GM12878 (cell line): Measurements from ENCODE around the gene PTCD2. TPM values are rescaled to one million over a fixed set of nuclear protein-coding genes. Genes with fewer than 3 reads are reported as not detected.

Experiments used
- ATAC-seq: fragments of 200-7000 bp; cut with Tn5 transposase; 3 replicates; pipeline ENCODE4 v1.9.1; 2020; ENCODE audit warnings: mild to moderate bottlenecking, moderate library complexity
- BruUV-seq: library from RNA; stranded (reverse); fragments of 400-500 nt; replicated peaks from 2 replicates; lab custom pipeline; 2021; lab: Mats Ljungman, UMichigan
- CTCF ChIA-PET: fragments of 300-600 bp; sonication (Branson Sonifier 250); formaldehyde crosslinking; extraction: SDS; loops from one replicate; lab custom pipeline; 2021; ENCODE audit warnings: inconsistent platforms; lab: Yijun Ruan, JAX
- POLR2A ChIA-PET: fragments of 350-600 bp; formaldehyde crosslinking; extraction: SDS; loops from one replicate; lab custom pipeline; 2021; ENCODE audit warnings: inconsistent platforms; lab: Charles Lee
- RAD21 ChIA-PET: fragments of 300-600 bp; sonication (Branson Sonifier 250); formaldehyde crosslinking; loops from one replicate; lab custom pipeline; 2023; ENCODE audit warnings: antibody characterized with exemption; ENCODE audit not compliant: unreplicated experiment; lab: Charles Lee
- SMC1A ChIA-PET: fragments of 300-600 bp; sonication (Branson Sonifier 250); formaldehyde crosslinking; loops from one replicate; lab custom pipeline; 2023; ENCODE audit not compliant: unreplicated experiment, uncharacterized antibody; lab: Charles Lee
- DNase-seq: peaks from one replicate; pipeline ENCODE4 v3.0.0-alpha.2; 2011; ENCODE audit warnings: low read depth, low spot score
- FAIRE-seq: peaks from 3 replicates; lab custom pipeline; 2011; peaks lifted over from hg19 to GRCh38; lab: Jason Lieb, UNC
- H2AFZ ChIP-seq: 2 replicates; pipeline ENCODE4 v1.6.0; 2011; ENCODE audit warnings: low read depth, low read length, control low read depth; ENCODE audit not compliant: control insufficient read depth
- H3K27ac ChIP-seq: 2 replicates; pipeline ENCODE4 v1.5.1; 2011; ENCODE audit warnings: control low read depth; ENCODE audit not compliant: control insufficient read depth, insufficient read depth
- H3K27me3 ChIP-seq, 2 experiments: replicated peaks in 1 of 2; 2 replicates each; pipeline versions ENCODE4 v1.6.0 to v1.6.1; 2011; ENCODE audit warnings: low read length in 1 of 2; ENCODE audit not compliant: control insufficient read depth in 2 of 2, insufficient read depth in 2 of 2
- H3K36me3 ChIP-seq, 2 experiments: 2 replicates each; pipeline ENCODE4 v1.5.1; 2011; ENCODE audit warnings: low read length in 1 of 2; ENCODE audit not compliant: control insufficient read depth in 2 of 2, insufficient read depth in 2 of 2
- H3K4me1 ChIP-seq: 2 replicates; pipeline ENCODE4 v1.6.1; 2011; ENCODE audit warnings: mild to moderate bottlenecking, low read length, moderate library complexity, mixed read lengths; ENCODE audit not compliant: control insufficient read depth, insufficient read depth
- H3K4me2 ChIP-seq: 2 replicates; pipeline ENCODE4 v1.6.0; 2011; ENCODE audit warnings: control low read depth; ENCODE audit not compliant: control insufficient read depth, insufficient read depth
- H3K4me3 ChIP-seq: fragments of 200-600 bp; sonication (generic); 2 replicates; pipeline ENCODE4 v1.5.1; 2016
- H3K79me2 ChIP-seq: 2 replicates; pipeline ENCODE4 v1.6.0; 2011; ENCODE audit warnings: low read length; ENCODE audit not compliant: control insufficient read depth, insufficient read depth
- H3K9ac ChIP-seq: 2 replicates; pipeline ENCODE4 v1.8.0; 2011; ENCODE audit warnings: low read length, control low read depth, mixed read lengths; ENCODE audit not compliant: control insufficient read depth, insufficient read depth
- H3K9me3 ChIP-seq: replicated peaks from 3 replicates; pipeline ENCODE4 v1.5.1; 2011; ENCODE audit warnings: mild to moderate bottlenecking, low read length; ENCODE audit not compliant: control insufficient read depth, insufficient read depth
- H4K20me1 ChIP-seq: 2 replicates; pipeline ENCODE4 v1.6.0; 2011; ENCODE audit not compliant: control insufficient read depth, insufficient read depth
- CHD1 ChIP-seq: IDR thresholded peaks from 2 replicates; pipeline ENCODE4 v1.6.1; 2012; ENCODE audit warnings: low read depth, low read length, improper control_type of control experiment
- CTCF ChIP-seq, 3 experiments: IDR thresholded peaks in 2 of 3; conservative IDR thresholded peaks in 1 of 3; 2 replicates each; pipeline ENCODE4 v1.5.1; 2011; ENCODE audit warnings: low read depth in 3 of 3, low read length in 3 of 3, mild to moderate bottlenecking in 3 of 3, control low read depth in 2 of 3, moderate library complexity in 2 of 3, inconsistent platforms in 1 of 3, mixed read lengths in 1 of 3; ENCODE audit not compliant: control insufficient read depth in 2 of 3, insufficient read depth in 1 of 3; ENCODE audit errors: extremely low read depth in 1 of 3
- EZH2 ChIP-seq: IDR thresholded peaks from 2 replicates; pipeline ENCODE4 v1.6.1; 2012; ENCODE audit warnings: low read depth, mild to moderate bottlenecking, control low read depth, inconsistent platforms, low read length, borderline replicate concordance; ENCODE audit not compliant: control insufficient read depth
- IKZF1 ChIP-seq: fragments of 450-650 bp; conservative IDR thresholded peaks from 2 replicates; pipeline ENCODE4 v1.6.1; 2017; ENCODE audit warnings: antibody characterized with exemption, mild to moderate bottlenecking
- MEF2B ChIP-seq: fragments of 450-650 bp; IDR thresholded peaks from 2 replicates; pipeline ENCODE4 v1.6.1; 2018; ENCODE audit warnings: mild to moderate bottlenecking, moderate library complexity; ENCODE audit not compliant: partially characterized antibody, poor library complexity, severe bottlenecking
- MTA2 ChIP-seq: fragments of 450-650 bp; IDR thresholded peaks from 2 replicates; pipeline ENCODE4 v1.6.1; 2016; ENCODE audit warnings: low read depth, mild to moderate bottlenecking, moderate library complexity
- NKRF ChIP-seq: fragments of 450-650 bp; conservative IDR thresholded peaks from 2 replicates; pipeline ENCODE4 v1.6.1; 2017; ENCODE audit warnings: mild to moderate bottlenecking, moderate library complexity
- NR2C1 ChIP-seq: fragments of 450-650 bp; IDR thresholded peaks from 2 replicates; pipeline ENCODE4 v1.6.1; 2017; ENCODE audit warnings: antibody characterized with exemption, mild to moderate bottlenecking, moderate library complexity
- NR2C2 ChIP-seq: IDR thresholded peaks from 2 replicates; pipeline ENCODE4 v1.6.1; 2011; ENCODE audit warnings: borderline replicate concordance, low read depth; ENCODE audit not compliant: control insufficient read depth, insufficient read length
- POLR2A ChIP-seq: IDR thresholded peaks from 2 replicates; pipeline ENCODE4 v1.6.1; 2011; ENCODE audit warnings: low read depth, mild to moderate bottlenecking, low read length
- RBBP5 ChIP-seq: fragments of 200-600 bp; sonication (generic); conservative IDR thresholded peaks from 2 replicates; pipeline ENCODE4 v1.6.1; 2016
- SMC3 ChIP-seq: IDR thresholded peaks from 2 replicates; pipeline ENCODE4 v1.6.1; 2011; ENCODE audit warnings: low read length, improper control_type of control experiment, borderline replicate concordance
- YY1 ChIP-seq: IDR thresholded peaks from 2 replicates; pipeline ENCODE4 v1.6.1; 2011; ENCODE audit warnings: low read depth, mild to moderate bottlenecking, low read length
- ZNF687 ChIP-seq: fragments of 450-650 bp; IDR thresholded peaks from 2 replicates; pipeline ENCODE4 v1.6.1; 2017; ENCODE audit warnings: mild to moderate bottlenecking, moderate library complexity
- WGBS: methylation state at CpG from one replicate; pipeline ENCODE4 v1.1.6; 2016; ENCODE audit warnings: low lambda C conversion rate; ENCODE audit not compliant: insufficient replicate concordance, insufficient coverage; ENCODE audit errors: missing lambda C conversion rate; 5-methylcytosine and 5-hydroxymethylcytosine counted together
- in situ Hi-C: fragments of 300-500 bp; cut with MboI; formaldehyde crosslinking; loops from 9 replicates; pipeline ENCODE4 v1.14.3; 2018; ENCODE audit warnings: mixed read lengths
- intact Hi-C: fragments of 100-400 bp; cut with micrococcal nuclease; formaldehyde crosslinking; loops from one replicate; pipeline ENCODE4 v1.14.2; 2022; ENCODE audit not compliant: unreplicated experiment
- polyA plus RNA-seq, 11 experiments: library from polyadenylated mRNA; depleted of rRNA in 4 of 11; unstranded in 6 of 11; stranded (reverse) in 5 of 11; fragments of >200 nt; fragmentation: Nextera tagmentation in 4 of 11; fragmentation: Illumina TruSeq in 1 of 11; extraction: Ambion mirVana in 4 of 11; extraction: Trizol in 1 of 11; gene quantifications; 1 replicate in 1 of 11; 2 replicates in 10 of 11; pipeline versions ENCODE4 v1.2.1 to v1.2.3, GENCODE V29; 2011 to 2016; ENCODE audit warnings: inconsistent platforms in 2 of 11, missing spikeins in 2 of 11, low read depth in 1 of 11
- total RNA-seq, 4 experiments: library from RNA; depleted of rRNA in 3 of 4; stranded (reverse); fragments of >200 nt in 3 of 4; fragmentation: Illumina TruSeq in 1 of 4; extraction: Trizol in 1 of 4; gene quantifications; 2 replicates each; pipeline versions ENCODE4 v1.2.1 to v1.2.3, GENCODE V29; 2013 to 2021

Gene PTCD2
- total and polyA plus RNA-seq, 10 of the 15 experiments (the other 5 are each of a cell fraction or from before 2014, with no cell fraction given) = 8.7 to 15.0 (median 11.9) TPM

GRCh38 chr5:72294473-72294872 is 25.7 kb upstream of the PTCD2 start (continued):
- no peak for TF ChIP-seq EZH2
- peak; percentile 44 for TF ChIP-seq MEF2B

GRCh38 chr5:72295539-72295938 is 24.6 kb upstream of the PTCD2 start:
- WGBS = 99% methylated on average over 4 of the region's 4 CpGs
- in situ Hi-C loops = no loop called here
- Histone ChIP-seq H3K27ac (peak overlapping the region; percentile 36), H3K9me3 (no peaks in the 10 kb centered on the region; the same call in 2 of the 3 replicates), H3K36me3 (no peaks in the 10 kb centered on the region; a peak in 1 of 4 replicates), H2AFZ (no peak overlapping the region), H4K20me1 (no peaks in the 10 kb centered on the region), H3K4me2 (peak overlapping the region; percentile 31), H3K4me1 (peaks cover 45% of the 10 kb centered on the region), H3K79me2 (peaks cover 42% of the 10 kb centered on the region), H3K4me3 (peak overlapping the region; percentile 8; the same call in 1 of the 2 replicates), H3K9ac (no peak overlapping the region), H3K27me3 (no peaks in the 10 kb centered on the region)
- RAD21 ChIA-PET = interaction anchor here (1.0 to 2.0 kb wide), 2 partner anchors 9 to 61 kb away, joined by 3 to 5 read pairs; no protein-coding TSS in a partner anchor
- DNase-seq (no peak), ATAC-seq (no peak), FAIRE-seq (no peak)
- SMC1A ChIA-PET = interaction anchor here (0.9 to 3.0 kb wide), 7 partner anchors 9 to 106 kb away, joined by 3 to 12 read pairs (median 6); no protein-coding TSS in a partner anchor
- CTCF ChIA-PET = interaction anchor here (1.4 to 5.9 kb wide), 2 partner anchors 10 to 26 kb away, joined by 4 to 20 read pairs; no protein-coding TSS in a partner anchor
- POLR2A ChIA-PET = interaction anchor here (1.5 to 1.9 kb wide), 3 partner anchors 9 to 61 kb away, joined by 4 to 6 read pairs (median 6); no protein-coding TSS in a partner anchor
- intact Hi-C loops = no loop called here
- no TSS peak for BruUV-seq
- no peak for TF ChIP-seq YY1
- TF ChIP-seq CHD1 = no peak
- no peak for TF ChIP-seq POLR2A
- no peak for TF ChIP-seq NKRF
- TF ChIP-seq SMC3 = no peak
- TF ChIP-seq CTCF (IDR thresholded peaks at IDR 0.05 in 2 of 3, conservative IDR thresholded peaks at IDR 0.05 in 1 of 3; ENCODE audit: control insufficient read depth in 2 of 3, extremely low read depth in 1 of 3, insufficient read depth in 1 of 3, low read depth in 3 of 3, low read length in 3 of 3) = no peak
- no peak for TF ChIP-seq MTA2
- no peak for TF ChIP-seq RBBP5
- TF ChIP-seq NR2C1 = no peak
- TF ChIP-seq NR2C2 = no peak
- no peak for TF ChIP-seq ZNF687
- TF ChIP-seq IKZF1 = no peak
